SK-N-MC (cell line): Measurements from ENCODE around the gene TRAF7.

Source experiments
- EZH2 ChIP-seq: fragments of 200-600 bp; sonication (generic); IDR thresholded peaks from one replicate; pipeline ENCODE4 v1.6.1; 2017; ENCODE audit warnings: antibody characterized with exemption
- FOXP2 ChIP-seq: optimal IDR thresholded peaks from 2 replicates; pipeline ENCODE3; 2011; ENCODE audit warnings: mild to moderate bottlenecking, moderate library complexity; ENCODE audit not compliant: insufficient read depth; ENCODE audit errors: extremely low read length, control extremely low read depth
- POLR2AphosphoS5 ChIP-seq: IDR thresholded peaks from 2 replicates; pipeline ENCODE4 v1.6.1; 2012; ENCODE audit warnings: mild to moderate bottlenecking, low read depth, low read length, borderline replicate concordance

DNA sequence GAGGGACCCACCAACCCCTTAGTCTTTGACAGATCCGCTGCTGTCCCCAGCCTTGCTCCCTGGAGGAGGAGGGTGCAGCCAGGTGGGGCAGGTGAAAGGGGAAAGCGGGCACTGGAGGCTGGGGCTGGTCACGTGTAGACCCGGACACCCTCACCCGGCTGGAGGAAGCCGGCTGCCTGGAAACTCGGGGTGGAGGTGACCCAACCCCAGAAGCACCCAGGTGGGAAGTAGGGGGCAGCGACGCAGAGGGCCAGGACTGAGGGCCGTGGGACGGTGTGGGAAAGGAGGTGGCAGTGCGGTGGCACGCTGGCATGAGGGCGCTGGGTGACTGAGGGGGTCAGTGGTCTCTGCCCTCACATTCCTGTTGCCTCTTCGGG is 2.7 kb downstream of the TRAF7 start:
- TF ChIP-seq POLR2AphosphoS5: no peak
- TF ChIP-seq EZH2: no peak
- no peak for TF ChIP-seq FOXP2
